ENCODE results near the gene BDH1. TPM values are rescaled to one million over a fixed set of nuclear protein-coding genes. Genes with fewer than 3 reads are reported as not detected.
"Not testable (repeated sequence)": the region's sequence is repeated elsewhere in the genome, so short reads cannot be mapped to it uniquely, and the experiment has no call there.

Gene BDH1
- total RNA-seq, 2 donors from 2014 or later, result 32.5 to 49.0 TPM

- 66 to 68% methylated on average over 21 to 31 of the region's 31 CpGs for WGBS, 2 experiments (ENCODE audit: insufficient coverage in 1 of 2, insufficient read length in 1 of 2)
Measured at GRCh38 chr3:197520311-197521276, 35.2 kb downstream of the BDH1 start.

DNA sequence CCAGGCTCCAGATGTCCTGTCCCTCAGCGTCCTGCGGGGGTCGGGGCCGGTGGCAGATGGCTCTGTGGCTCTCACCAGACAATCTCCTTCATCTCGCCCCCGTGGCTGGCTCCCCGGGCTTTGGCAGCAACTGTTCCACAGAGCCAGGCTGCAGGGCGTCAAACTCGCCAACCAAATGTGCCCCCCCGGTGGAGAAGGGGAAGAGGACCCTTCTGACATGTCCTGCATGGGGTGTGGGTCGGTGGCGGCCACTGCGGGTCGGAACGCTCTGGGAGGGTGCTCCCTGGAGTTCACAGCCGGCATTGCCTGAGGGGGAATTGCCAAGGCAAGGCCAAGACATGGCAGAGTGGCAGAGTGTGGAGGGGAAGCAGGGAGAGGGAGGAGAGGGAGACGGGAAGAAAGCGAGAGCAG, 36.0 kb downstream of the BDH1 start:
- H3K27ac ChIP-seq (ENCODE audit: low read depth, low read length), result no peak overlapping the region
- no peak overlapping the region for H3K4me3 Mint-ChIP-seq
- peaks cover 46% of the 10 kb centered on the region for H3K36me3 Mint-ChIP-seq (ENCODE audit: low read depth)
- peaks cover 33% of the 10 kb centered on the region for H3K4me1 Mint-ChIP-seq
- no peaks in the 10 kb centered on the region for H3K36me3 ChIP-seq (ENCODE audit: control insufficient read depth, insufficient read depth, low read length)
- no peaks in the 10 kb centered on the region for H3K9me3 ChIP-seq (ENCODE audit: control insufficient read depth, low read length)
- no peak overlapping the region for H3K4me3 ChIP-seq (ENCODE audit: low read length)
- no peaks in the 10 kb centered on the region for H3K27me3 Mint-ChIP-seq (ENCODE audit: insufficient read depth)
- DNase-seq, result peak; percentile 75
- WGBS, 2 experiments (ENCODE audit: insufficient coverage in 1 of 2, insufficient read length in 1 of 2), result 90 to 100% methylated on average over 2 to 18 of the region's 18 CpGs
- H3K27me3 ChIP-seq (ENCODE audit: control insufficient read depth, insufficient read depth, low read length, poor library complexity, severe bottlenecking), result no peaks in the 10 kb centered on the region
- no peak overlapping the region for H3K9ac ChIP-seq (ENCODE audit: extremely low read depth, low read length, poor library complexity, severe bottlenecking)
- H3K27ac Mint-ChIP-seq, result no peak overlapping the region
- TF ChIP-seq CTCF (conservative IDR thresholded peaks at IDR 0.05), result peak; percentile 40
- no peaks in the 10 kb centered on the region for H3K9me3 Mint-ChIP-seq
- H3K4me1 ChIP-seq (ENCODE audit: control insufficient read depth, insufficient read depth, low read length), result peaks cover 12% of the 10 kb centered on the region

More at GRCh38 chr3:197520311-197521276, 35.2 kb downstream of the BDH1 start:
- no peaks in the 10 kb centered on the region for H3K9me3 Mint-ChIP-seq
- DNase-seq, result peak; percentile 87
- H3K27ac ChIP-seq (ENCODE audit: low read depth, low read length), result peak overlapping the region; percentile 58
- H3K9ac ChIP-seq (ENCODE audit: extremely low read depth, low read length, poor library complexity, severe bottlenecking), result no peak overlapping the region
- no peaks in the 10 kb centered on the region for H3K36me3 ChIP-seq (ENCODE audit: control insufficient read depth, insufficient read depth, low read length)
- H3K9me3 ChIP-seq (ENCODE audit: control insufficient read depth, low read length), result no peaks in the 10 kb centered on the region
- H3K27me3 Mint-ChIP-seq (ENCODE audit: insufficient read depth), result peaks cover 2% of the 10 kb centered on the region
- H3K4me1 ChIP-seq (ENCODE audit: control insufficient read depth, insufficient read depth, low read length), result peaks cover 12% of the 10 kb centered on the region
- no peak for TF ChIP-seq CTCF (conservative IDR thresholded peaks at IDR 0.05)
- H3K27ac Mint-ChIP-seq, result peak overlapping the region; percentile 84
- no peak overlapping the region for H3K4me3 ChIP-seq (ENCODE audit: low read length)
- H3K27me3 ChIP-seq (ENCODE audit: control insufficient read depth, insufficient read depth, low read length, poor library complexity, severe bottlenecking), result no peaks in the 10 kb centered on the region
- H3K4me1 Mint-ChIP-seq, result peaks cover 37% of the 10 kb centered on the region
- H3K36me3 Mint-ChIP-seq (ENCODE audit: low read depth), result peaks cover 49% of the 10 kb centered on the region
- no peak overlapping the region for H3K4me3 Mint-ChIP-seq

DNA sequence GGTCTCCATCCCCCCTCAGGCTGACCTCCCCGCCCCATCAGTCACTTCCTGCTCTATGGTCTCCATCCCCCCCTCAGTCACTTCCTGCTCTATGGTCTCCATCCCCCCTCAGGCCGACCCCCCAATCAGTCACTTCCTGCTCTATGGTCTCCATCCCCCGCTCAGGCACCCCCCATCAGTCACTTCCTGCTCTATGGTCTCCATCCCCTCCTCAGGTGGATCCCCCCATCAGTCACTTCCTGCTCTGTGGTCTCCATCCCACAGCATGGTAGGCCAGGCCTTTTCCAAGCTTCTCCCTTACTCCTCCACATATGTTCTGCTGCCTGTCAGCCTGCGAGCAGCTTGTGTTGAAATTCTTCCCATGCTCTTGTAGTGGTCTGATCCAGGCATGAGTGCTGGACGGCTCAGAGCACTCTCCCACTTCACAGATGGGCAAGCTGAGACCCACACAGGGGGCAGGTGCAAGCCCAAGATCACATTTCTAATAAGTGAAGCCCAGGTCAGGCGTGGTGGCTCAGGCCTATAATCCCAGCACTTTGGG, 36.8 kb downstream of the BDH1 start:
- peaks cover 33% of the 10 kb centered on the region for H3K4me1 Mint-ChIP-seq
- no peaks in the 10 kb centered on the region for H3K36me3 ChIP-seq (ENCODE audit: control insufficient read depth, insufficient read depth, low read length)
- WGBS, 2 experiments (ENCODE audit: insufficient coverage in 1 of 2, insufficient read length in 1 of 2), result 92 to 100% methylated on average over 2 to 5 of the region's 6 CpGs
- H3K9me3 ChIP-seq (ENCODE audit: control insufficient read depth, low read length), result no peaks in the 10 kb centered on the region
- H3K27ac ChIP-seq (ENCODE audit: low read depth, low read length), result no peak overlapping the region
- H3K36me3 Mint-ChIP-seq (ENCODE audit: low read depth), result peaks cover 48% of the 10 kb centered on the region
- H3K9ac ChIP-seq (ENCODE audit: extremely low read depth, low read length, poor library complexity, severe bottlenecking), result no peak overlapping the region
- no peaks in the 10 kb centered on the region for H3K9me3 Mint-ChIP-seq
- peak; percentile 26 for DNase-seq
- no peaks in the 10 kb centered on the region for H3K27me3 ChIP-seq (ENCODE audit: control insufficient read depth, insufficient read depth, low read length, poor library complexity, severe bottlenecking)
- no peak overlapping the region for H3K4me3 ChIP-seq (ENCODE audit: low read length)
- TF ChIP-seq CTCF (conservative IDR thresholded peaks at IDR 0.05), result no peak
- no peak overlapping the region for H3K4me3 Mint-ChIP-seq
- H3K4me1 ChIP-seq (ENCODE audit: control insufficient read depth, insufficient read depth, low read length), result peaks cover 12% of the 10 kb centered on the region
- H3K27ac Mint-ChIP-seq, result no peak overlapping the region
- H3K27me3 Mint-ChIP-seq (ENCODE audit: insufficient read depth), result no peaks in the 10 kb centered on the region

DNA sequence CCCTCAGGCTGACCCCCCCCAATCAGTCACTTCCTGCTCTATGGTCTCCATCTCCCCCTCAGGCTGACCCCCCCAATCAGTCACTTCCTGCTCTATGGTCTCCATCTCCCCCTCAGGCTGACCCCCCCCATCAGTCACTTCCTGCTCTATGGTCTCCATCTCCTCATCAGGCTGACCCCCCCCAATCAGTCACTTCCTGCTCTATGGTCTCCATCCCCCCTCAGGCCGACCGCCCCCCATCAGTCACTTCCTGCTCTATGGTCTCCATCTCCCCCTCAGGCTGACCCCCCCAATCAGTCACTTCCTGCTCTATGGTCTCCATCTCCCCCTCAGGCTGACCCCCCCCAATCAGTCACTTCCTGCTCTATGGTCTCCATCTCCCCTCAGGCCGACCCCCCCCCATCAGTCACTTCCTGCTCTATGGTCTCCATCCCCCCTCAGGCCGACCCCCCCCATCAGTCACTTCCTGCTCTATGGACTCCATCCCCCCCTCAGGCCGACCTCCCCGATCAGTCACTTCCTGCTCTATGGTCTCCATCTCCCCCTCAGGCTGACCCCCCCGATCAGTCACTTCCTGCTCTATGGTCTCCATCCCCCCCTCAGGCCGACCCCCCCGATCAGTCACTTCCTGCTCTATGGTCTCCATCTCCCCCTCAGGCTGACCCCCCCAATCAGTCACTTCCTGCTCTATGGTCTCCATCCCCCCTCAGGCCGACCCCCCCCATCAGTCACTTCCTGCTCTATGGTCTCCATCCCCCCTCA, 37.7 kb downstream of the BDH1 start:
- not testable (repeated sequence) for DNase-seq; H3K27ac Mint-ChIP-seq; H3K9ac ChIP-seq (ENCODE audit: extremely low read depth, low read length, poor library complexity, severe bottlenecking); H3K27me3 Mint-ChIP-seq (ENCODE audit: insufficient read depth); H3K27me3 ChIP-seq (ENCODE audit: control insufficient read depth, insufficient read depth, low read length, poor library complexity, severe bottlenecking); H3K9me3 Mint-ChIP-seq; H3K36me3 ChIP-seq (ENCODE audit: control insufficient read depth, insufficient read depth, low read length); H3K27ac ChIP-seq (ENCODE audit: low read depth, low read length); H3K4me3 Mint-ChIP-seq; H3K4me3 ChIP-seq (ENCODE audit: low read length); H3K9me3 ChIP-seq (ENCODE audit: control insufficient read depth, low read length)
- H3K4me1 Mint-ChIP-seq, result peaks cover 28% of the 10 kb centered on the region
- peaks cover 12% of the 10 kb centered on the region for H3K4me1 ChIP-seq (ENCODE audit: control insufficient read depth, insufficient read depth, low read length)
- peaks cover 54% of the 10 kb centered on the region for H3K36me3 Mint-ChIP-seq (ENCODE audit: low read depth)
- WGBS, 2 experiments (ENCODE audit: insufficient coverage in 1 of 2, insufficient read length in 1 of 2), result 100% methylated on average over 2 of the region's 10 CpGs; no CpG with 5 or more reads in 1 of the 2 experiments

Data from endodermal cell (in vitro differentiated cells).